ENCODE results near the gene CCDC172.

DNA sequence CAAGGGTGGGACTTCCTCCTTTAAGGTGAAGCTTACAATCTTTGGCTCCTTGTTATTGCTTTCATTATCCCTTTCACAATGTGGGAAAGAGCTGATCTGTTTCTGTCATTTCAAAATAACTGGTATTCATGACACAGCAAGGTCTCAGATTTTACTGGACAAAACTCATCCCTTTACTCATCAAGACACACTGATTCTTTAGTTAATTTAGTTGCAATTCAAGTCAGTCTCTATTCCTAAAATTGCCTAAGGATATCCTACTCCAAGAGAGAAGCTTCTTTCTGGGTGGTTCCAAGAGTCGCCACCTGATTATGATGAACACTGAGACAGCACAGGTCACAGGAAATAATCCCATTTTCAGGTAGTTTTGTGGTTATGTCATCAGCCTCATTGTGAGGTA lies 97.6 kb downstream of the CCDC172 start:
- TF ChIP-seq, protein P1, sequence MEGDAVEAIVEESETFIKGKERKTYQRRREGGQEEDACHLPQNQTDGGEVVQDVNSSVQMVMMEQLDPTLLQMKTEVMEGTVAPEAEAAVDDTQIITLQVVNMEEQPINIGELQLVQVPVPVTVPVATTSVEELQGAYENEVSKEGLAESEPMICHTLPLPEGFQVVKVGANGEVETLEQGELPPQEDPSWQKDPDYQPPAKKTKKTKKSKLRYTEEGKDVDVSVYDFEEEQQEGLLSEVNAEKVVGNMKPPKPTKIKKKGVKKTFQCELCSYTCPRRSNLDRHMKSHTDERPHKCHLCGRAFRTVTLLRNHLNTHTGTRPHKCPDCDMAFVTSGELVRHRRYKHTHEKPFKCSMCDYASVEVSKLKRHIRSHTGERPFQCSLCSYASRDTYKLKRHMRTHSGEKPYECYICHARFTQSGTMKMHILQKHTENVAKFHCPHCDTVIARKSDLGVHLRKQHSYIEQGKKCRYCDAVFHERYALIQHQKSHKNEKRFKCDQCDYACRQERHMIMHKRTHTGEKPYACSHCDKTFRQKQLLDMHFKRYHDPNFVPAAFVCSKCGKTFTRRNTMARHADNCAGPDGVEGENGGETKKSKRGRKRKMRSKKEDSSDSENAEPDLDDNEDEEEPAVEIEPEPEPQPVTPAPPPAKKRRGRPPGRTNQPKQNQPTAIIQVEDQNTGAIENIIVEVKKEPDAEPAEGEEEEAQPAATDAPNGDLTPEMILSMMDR (IDR thresholded peaks at IDR 0.05; ENCODE audit: low read depth, low read length, poor library complexity, severe bottlenecking), result no peak
- no peak for TF ChIP-seq EZH2phosphoT487 (IDR thresholded peaks at IDR 0.05; ENCODE audit: borderline replicate concordance, low read length)

All from DOHH2 (cell line).